ENCODE data around the gene FAF2.

DNA sequence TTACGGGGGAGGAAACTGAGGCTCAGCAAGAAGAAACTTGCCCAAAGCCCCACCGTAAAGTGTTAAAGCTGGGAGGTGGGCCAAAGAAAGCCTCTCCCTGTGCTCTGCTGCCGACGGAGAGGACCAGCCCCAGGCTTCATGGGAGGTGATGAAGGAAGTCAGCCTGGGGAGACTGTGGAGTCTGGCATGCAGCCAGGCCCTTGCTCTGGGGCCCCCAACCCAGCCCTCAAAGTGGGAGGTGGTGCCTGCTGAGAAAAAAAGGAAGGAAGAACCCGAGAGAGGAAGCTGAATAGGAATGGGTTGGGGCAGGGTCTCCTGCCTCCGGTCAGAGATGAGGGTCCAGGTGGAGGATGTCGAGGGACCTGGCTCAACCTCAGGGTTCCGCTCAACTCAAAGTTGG is 85.2 kb downstream of the FAF2 start:
- TF ChIP-seq, protein P1, sequence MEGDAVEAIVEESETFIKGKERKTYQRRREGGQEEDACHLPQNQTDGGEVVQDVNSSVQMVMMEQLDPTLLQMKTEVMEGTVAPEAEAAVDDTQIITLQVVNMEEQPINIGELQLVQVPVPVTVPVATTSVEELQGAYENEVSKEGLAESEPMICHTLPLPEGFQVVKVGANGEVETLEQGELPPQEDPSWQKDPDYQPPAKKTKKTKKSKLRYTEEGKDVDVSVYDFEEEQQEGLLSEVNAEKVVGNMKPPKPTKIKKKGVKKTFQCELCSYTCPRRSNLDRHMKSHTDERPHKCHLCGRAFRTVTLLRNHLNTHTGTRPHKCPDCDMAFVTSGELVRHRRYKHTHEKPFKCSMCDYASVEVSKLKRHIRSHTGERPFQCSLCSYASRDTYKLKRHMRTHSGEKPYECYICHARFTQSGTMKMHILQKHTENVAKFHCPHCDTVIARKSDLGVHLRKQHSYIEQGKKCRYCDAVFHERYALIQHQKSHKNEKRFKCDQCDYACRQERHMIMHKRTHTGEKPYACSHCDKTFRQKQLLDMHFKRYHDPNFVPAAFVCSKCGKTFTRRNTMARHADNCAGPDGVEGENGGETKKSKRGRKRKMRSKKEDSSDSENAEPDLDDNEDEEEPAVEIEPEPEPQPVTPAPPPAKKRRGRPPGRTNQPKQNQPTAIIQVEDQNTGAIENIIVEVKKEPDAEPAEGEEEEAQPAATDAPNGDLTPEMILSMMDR (IDR thresholded peaks at IDR 0.05), result no peak
- no peak for TF ChIP-seq POLR2A (IDR thresholded peaks at IDR 0.05)

Measured in adrenal gland (tissue), 5 donors.